ENCODE measurements around the gene ABTB1. TPM values are rescaled to one million over a fixed set of nuclear protein-coding genes. Genes with fewer than 3 reads are reported as not detected.

The ABTB1 gene
- total RNA-seq, 1 donor from 2014 or later: 7.2 TPM

DNA sequence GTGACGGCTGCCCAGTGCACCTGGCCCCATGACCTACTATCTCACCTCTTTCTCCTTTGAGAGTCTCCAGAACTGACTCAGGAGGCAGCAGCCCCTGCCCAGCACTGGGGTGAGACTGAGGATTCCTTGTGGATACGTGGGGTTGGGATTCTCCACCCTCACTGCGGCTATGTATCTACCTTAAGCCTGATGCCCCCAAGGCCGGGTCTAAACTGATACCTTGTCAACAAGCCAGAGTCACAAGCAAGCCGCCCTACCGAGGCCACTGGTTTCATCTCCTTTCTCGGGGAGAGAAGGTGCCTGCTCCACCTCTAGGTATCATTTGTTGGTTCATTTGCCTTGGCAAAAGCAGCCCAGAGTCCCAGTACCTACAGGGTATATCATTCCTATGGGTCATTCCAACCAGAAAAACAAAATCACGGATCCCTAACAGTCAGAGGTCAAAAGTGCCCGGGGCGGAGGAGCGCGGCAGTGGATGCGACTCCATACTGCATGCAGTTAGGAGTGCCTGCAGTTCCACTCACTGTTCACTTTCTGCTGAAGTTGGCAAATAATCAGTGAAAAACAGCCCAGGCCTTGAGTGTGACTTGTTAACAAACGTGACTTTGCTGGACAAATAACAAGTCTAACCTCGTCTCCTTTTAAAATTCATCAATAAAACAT, 47.5 kb downstream of the ABTB1 start:
- Mint-ChIP-seq H3K4me1 (peaks cover 15% of the 10 kb centered on the region), H3K27me3 (ENCODE audit: low read depth) (no peaks in the 10 kb centered on the region), H3K4me3 (no peak overlapping the region), H3K9me3 (peaks cover 4% of the 10 kb centered on the region), H3K36me3 (ENCODE audit: low read depth) (peaks cover 7% of the 10 kb centered on the region), H3K27ac (ENCODE audit: unreplicated experiment) (no peak overlapping the region)
- TF ChIP-seq, protein P1, sequence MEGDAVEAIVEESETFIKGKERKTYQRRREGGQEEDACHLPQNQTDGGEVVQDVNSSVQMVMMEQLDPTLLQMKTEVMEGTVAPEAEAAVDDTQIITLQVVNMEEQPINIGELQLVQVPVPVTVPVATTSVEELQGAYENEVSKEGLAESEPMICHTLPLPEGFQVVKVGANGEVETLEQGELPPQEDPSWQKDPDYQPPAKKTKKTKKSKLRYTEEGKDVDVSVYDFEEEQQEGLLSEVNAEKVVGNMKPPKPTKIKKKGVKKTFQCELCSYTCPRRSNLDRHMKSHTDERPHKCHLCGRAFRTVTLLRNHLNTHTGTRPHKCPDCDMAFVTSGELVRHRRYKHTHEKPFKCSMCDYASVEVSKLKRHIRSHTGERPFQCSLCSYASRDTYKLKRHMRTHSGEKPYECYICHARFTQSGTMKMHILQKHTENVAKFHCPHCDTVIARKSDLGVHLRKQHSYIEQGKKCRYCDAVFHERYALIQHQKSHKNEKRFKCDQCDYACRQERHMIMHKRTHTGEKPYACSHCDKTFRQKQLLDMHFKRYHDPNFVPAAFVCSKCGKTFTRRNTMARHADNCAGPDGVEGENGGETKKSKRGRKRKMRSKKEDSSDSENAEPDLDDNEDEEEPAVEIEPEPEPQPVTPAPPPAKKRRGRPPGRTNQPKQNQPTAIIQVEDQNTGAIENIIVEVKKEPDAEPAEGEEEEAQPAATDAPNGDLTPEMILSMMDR (conservative IDR thresholded peaks at IDR 0.05): no peak
- DNase-seq (ENCODE audit: low read depth, low spot score): no peak

DNA sequence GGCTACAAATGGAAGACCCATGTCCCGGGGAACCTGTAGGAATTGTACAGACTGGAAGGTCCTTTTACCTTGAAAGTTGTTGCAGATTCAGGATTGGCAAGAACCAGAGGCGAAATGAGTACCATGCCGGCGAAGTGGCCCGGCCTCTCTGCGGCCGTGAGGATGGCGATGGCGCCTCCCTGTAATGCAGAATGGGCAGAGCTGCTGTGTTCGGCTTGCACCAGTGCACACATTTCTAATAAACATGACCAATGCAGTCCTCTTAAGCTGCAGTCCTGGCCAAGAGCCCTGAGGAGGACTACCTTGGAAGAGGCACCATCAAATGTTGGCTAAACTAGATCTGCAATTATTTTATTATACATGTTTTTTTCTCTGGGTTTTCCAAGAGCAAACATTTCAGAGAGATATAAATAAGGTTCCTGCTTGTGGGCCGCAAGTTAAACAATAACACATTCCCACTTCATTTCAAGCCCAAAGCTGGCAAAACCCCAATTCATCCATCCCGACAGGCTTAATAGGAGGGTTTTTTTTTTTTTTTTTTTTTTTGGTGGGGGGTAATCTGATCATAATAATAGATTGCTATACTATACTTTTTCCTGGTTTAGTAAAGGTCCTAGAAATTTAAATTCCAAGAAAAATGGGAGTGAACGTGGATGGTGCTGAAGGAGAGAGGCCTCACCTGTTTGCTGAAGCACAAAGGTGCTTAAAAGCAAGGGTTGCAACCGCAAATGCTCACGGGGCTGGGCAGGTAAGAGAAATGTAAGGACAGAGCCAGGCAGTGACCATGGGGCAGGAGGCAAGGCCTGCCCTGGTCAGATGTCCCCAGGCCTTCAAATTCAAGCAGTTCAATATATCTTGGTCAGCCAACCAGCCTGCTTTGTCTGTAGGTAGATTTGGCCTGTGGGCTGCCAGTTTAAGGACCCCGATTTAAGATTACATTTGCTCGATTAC, 48.5 kb downstream of the ABTB1 start:
- Mint-ChIP-seq H3K27me3 (ENCODE audit: low read depth) (no peaks in the 10 kb centered on the region), H3K36me3 (ENCODE audit: low read depth) (peaks cover 9% of the 10 kb centered on the region), H3K4me3 (no peak overlapping the region), H3K9me3 (peaks cover 6% of the 10 kb centered on the region), H3K27ac (ENCODE audit: unreplicated experiment) (no peak overlapping the region), H3K4me1 (peaks cover 18% of the 10 kb centered on the region)
- no peak for DNase-seq (ENCODE audit: low read depth, low spot score)
- TF ChIP-seq, protein P1 (conservative IDR thresholded peaks at IDR 0.05): no peak

DNA sequence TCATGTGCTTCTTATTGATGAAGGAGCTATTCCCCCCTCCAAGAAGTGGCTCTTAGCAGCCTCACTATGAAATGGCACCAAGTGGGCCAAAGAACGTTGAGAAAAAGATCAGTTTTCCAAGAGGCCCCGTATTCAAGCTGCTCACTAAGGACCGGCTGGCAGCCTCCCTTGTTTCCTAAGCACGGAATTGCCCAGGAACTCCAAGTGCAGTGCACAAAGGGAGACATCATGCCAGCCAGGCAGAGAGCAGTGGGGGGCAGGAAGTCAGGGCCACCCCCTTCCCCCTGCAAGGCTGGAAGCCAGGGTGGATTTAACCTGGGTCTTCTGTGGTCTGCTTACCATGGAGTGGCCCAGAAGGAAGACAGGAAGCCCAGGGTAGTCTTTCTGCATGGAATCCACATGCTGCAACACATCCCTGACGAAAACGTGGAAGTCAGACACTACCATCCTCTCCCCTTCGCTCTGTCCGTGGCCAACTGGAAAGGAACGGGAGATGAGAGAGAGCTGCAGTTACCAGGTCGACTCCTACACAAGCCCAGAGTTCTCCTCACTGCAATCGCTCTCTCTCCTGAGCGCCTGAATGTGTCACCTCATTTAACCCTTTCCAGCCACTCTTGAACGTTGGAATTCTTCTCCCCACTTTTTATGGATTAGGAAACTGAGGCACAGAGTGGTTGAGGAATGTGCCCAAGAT, 49.5 kb downstream of the ABTB1 start:
- H3K27me3 Mint-ChIP-seq (ENCODE audit: low read depth): no peaks in the 10 kb centered on the region
- no peak overlapping the region for H3K27ac Mint-ChIP-seq (ENCODE audit: unreplicated experiment)
- no peak for DNase-seq (ENCODE audit: low read depth, low spot score)
- peaks cover 23% of the 10 kb centered on the region for H3K4me1 Mint-ChIP-seq
- peaks cover 6% of the 10 kb centered on the region for H3K9me3 Mint-ChIP-seq
- TF ChIP-seq, protein P1 (conservative IDR thresholded peaks at IDR 0.05): no peak
- peaks cover 9% of the 10 kb centered on the region for H3K36me3 Mint-ChIP-seq (ENCODE audit: low read depth)
- no peak overlapping the region for H3K4me3 Mint-ChIP-seq

DNA sequence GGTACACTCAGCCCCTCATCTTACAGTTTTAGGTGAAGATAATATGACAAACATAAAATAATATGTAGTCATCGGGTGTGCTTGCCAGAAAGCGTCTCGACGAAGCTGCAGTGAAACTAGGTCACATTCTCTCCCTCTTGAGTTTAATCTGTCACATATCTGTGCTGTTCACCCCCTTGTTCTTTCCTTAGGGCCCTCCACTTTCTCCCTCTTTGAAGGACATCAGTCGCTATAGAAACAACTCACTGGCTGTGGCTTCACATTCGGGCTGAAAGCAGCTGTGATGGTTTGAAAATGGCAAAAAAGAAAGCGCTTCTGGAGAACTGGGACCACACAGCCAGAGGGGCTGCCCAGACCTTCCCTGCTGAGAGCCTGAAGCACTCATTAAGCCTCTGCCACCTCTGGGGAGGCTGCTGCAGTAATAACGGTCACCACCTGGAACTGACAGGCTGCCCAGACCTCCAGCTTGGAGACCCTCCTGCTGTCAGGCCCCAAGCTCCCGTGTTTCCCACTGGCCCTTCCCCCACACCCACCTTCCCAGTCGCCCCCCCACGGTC, 50.3 kb downstream of the ABTB1 start:
- H3K36me3 Mint-ChIP-seq (ENCODE audit: low read depth): peaks cover 9% of the 10 kb centered on the region
- peaks cover 6% of the 10 kb centered on the region for H3K9me3 Mint-ChIP-seq
- peaks cover 23% of the 10 kb centered on the region for H3K4me1 Mint-ChIP-seq
- no peak for DNase-seq (ENCODE audit: low read depth, low spot score)
- TF ChIP-seq, protein P1 (conservative IDR thresholded peaks at IDR 0.05): no peak
- H3K4me3 Mint-ChIP-seq: no peak overlapping the region
- no peaks in the 10 kb centered on the region for H3K27me3 Mint-ChIP-seq (ENCODE audit: low read depth)
- no peak overlapping the region for H3K27ac Mint-ChIP-seq (ENCODE audit: unreplicated experiment)

DNA sequence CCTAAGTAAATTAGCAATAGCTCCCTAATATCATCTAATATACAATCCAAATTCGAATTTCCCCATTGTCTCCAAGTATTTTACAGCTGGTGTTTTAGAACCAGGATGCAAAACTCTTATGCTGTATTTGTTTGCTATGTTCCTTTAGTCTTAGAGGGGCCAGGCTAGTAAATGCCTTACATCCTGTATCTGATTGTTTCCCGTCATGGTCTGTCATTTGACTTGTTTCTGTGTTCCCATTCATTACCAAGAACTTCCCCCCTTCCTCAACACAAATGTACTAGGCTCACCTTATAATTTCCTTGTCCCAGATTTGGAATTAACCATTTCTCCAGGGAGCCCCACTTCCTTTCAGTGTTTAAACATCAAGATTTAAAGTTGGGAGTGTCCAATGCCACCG, 54.1 kb downstream of the ABTB1 start:
- Mint-ChIP-seq H3K36me3 (ENCODE audit: low read depth) (peaks cover 9% of the 10 kb centered on the region), H3K4me1 (peaks cover 29% of the 10 kb centered on the region), H3K4me3 (no peak overlapping the region), H3K9me3 (peaks cover 6% of the 10 kb centered on the region), H3K27me3 (ENCODE audit: low read depth) (no peaks in the 10 kb centered on the region), H3K27ac (ENCODE audit: unreplicated experiment) (no peak overlapping the region)
- TF ChIP-seq, protein P1 (conservative IDR thresholded peaks at IDR 0.05): no peak
- DNase-seq (ENCODE audit: low read depth, low spot score): no peak
